Activated CD8-positive, alpha-beta memory T cell treated with anti-CD3 and anti-CD28 coated beads for 4 hours (primary cell): ENCODE data around the gene GPC3.
A peak's percentile ranks its signal among the peaks of the same experiment; 100 is the strongest.

Source experiments
- DNase-seq, 2 donors: peaks; one replicate each; pipeline ENCODE4 v3.0.0-alpha.2; 2020; ENCODE audit warnings: low read depth in 2 of 2

GPC3 gene

GRCh38 chrX:133846311-133846710, 139.1 kb downstream of the GPC3 start:
- DNase-seq = no peak

GRCh38 chrX:133840415-133840814, 145.0 kb downstream of the GPC3 start:
- no peak for DNase-seq

DNA sequence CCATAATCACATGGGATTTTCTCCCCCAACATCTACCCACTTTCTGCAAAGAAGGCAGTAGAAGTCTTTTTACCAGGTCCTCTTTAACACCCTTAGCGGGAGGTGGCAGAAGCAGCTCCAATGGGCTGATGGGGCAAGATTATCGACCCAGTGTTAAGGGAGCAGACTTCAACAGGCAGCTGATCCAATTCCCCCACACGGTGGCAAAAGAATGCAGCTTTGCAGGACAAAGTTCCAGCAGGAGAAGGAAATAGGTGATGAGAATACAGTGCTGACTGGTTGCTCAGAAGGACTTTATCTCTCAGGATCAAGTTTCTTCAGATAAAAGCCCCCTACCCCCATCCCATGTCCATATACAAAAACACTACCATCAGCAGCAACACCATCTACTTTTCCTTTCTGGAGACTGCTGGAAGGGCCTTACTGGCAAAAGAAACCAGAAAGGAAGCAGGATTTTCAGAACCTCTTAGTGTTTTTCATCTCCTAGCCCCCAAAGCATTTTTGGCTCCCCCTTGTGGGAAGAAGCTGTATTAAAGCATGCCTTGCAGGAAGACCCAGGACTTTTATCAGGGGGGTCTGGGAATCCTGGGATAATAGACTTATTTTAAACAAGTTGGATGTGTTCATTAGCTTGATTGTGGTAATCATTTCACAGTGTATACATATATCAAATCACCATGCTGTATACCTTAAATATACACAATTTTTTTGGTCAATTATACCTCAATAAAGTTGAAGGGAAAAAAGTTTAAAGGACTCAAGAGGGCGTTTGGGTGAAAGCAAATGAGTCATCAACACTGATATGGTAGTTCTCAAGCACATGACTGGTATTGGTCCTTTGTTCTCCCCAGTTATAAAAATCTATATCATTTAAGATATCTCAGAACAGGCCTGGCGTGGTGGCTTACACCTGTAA, 146.4 kb downstream of the GPC3 start:
- no peak for DNase-seq

DNA sequence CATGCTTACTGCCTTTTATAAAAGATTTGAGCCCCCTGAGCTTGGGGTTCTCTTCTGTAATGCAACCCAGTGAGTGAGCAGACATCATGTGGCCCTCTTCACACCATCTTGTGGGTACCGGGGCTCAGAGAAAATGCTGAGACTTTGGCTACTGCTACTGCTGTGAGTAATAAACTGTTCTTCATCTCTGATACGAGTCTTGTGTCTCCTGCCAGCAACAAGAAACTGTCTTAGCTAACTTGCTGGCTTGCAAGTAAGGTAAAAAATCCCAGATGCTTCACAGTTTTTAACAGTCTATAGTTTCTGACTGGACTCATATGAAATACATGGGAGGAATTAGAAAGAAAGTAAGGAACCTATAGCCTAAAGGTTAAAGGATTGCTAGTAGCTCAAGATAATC, 148.3 kb downstream of the GPC3 start:
- no peak for DNase-seq

DNA sequence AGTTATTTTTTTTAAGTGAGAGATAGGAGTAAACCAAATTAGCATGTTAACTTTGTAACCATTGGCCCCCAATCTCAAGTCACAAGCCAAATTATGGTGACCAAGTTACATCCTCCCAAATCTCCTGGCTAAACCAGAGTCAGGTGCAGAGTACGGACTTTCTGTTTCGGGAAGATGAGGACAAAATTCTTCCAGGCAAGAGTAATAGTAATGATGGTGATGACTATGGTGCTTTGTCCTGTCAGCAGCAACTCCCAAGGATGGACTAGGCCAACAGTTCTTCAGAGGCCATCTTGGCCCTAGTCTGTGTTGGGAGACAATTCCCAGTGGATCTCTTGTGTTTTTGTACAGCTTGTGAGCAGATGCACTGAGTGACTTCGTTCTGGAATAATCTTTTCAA, 148.8 kb downstream of the GPC3 start:
- no peak for DNase-seq

GRCh38 chrX:133834771-133835170, 150.6 kb downstream of the GPC3 start:
- DNase-seq = no peak

DNA sequence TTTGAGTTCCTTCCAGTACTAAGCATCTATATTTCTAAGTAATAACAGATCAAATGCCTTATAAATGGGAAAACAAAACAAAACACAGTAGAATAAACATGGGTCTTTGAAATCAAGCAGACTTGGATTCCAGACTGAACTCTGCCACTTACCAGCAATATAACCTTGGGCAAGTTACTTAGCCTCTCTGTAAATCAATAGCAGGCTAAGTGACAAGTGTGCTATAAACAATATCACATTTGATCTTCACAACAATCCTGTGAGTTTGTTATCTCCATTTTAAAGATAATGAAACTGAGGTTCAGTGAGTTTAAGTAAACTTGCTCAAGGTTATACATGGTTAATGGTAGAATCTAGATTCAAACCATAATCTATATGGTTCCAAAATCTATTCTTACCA, 165.8 kb downstream of the GPC3 start:
- DNase-seq = no peak

DNA sequence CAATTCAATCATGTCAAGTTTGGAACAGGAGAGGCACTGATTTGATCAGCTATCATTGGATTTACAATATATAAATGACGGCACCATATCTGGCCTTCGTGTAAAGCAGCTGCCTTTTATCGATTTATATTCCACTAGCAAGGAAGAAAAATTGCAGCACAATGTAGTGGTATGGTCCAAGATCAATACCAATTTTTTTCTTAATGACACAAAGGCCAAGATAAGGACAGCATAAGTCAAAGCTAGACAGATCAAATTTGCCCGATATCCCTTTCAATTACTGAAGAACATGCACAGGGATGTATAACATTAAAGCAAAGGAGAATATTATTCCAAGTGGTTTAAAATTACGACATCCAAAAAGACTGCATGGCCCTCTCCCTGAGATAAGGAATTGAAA, 167.4 kb downstream of the GPC3 start:
- no peak for DNase-seq

- no peak for DNase-seq
Measured at GRCh38 chrX:133815496-133815895, 169.9 kb downstream of the GPC3 start.

GRCh38 chrX:133813971-133814370, 171.4 kb downstream of the GPC3 start:
- DNase-seq = no peak

DNA sequence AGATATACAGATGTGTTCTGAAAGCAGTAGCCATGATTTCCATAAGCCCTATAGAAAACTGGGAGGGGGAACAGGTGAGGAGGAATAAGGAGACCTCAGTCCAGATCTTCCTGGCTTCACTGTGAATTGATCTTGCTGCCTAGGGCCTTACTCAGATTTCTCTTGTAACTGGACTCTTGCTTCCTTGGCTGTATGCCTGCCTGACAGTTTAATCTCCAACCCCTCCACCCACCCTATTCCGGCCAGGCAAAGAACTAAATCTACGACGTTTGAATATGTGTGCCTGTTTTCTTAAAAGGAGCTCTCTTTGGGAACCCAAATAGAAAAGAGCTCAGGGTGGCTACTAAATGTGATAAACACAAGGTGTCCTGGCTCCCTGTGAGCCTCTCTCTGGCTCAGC, 173.0 kb downstream of the GPC3 start:
- no peak for DNase-seq

- no peak for DNase-seq
Measured at GRCh38 chrX:133810925-133811324, 174.5 kb downstream of the GPC3 start.

DNA sequence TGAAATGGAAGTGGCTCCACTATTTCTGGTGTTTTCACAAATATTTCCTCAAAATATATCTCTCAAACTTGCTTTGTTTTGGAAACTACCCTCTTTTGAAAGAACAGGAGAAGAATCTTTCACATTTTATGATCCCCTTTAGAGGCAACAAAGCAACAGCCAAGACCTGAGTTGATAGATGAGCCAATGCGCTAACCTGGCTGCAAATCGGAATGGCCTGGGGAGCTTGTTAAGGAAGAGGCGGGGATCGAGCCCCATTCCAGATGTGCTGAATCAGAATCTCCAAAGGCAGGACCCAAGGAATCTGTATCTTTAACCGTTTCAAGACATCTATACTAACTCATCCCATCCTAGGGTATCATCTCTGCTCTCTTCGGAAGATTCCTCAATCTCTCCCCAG, 181.3 kb downstream of the GPC3 start:
- no peak for DNase-seq

DNA sequence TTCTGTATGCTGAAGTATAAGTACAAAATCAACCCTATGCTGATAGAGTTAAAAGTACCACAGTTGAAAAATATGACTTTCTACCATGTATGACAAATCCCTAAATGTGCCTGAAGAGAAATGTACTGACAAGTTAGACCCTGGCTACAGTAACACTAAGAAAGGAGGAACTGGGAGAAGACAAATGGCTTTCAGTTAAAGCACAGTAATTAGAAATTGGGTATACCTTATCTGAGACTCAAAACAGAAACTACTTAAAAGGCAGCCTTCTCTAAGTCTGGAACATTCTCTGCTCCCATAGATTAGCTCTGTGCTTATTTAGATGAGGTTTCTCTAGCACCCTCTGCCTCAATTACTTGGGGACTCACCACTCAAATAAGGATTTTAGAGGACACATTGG, 189.1 kb downstream of the GPC3 start:
- no peak for DNase-seq

GRCh38 chrX:133794126-133794525, 191.3 kb downstream of the GPC3 start:
- DNase-seq = no peak

DNA sequence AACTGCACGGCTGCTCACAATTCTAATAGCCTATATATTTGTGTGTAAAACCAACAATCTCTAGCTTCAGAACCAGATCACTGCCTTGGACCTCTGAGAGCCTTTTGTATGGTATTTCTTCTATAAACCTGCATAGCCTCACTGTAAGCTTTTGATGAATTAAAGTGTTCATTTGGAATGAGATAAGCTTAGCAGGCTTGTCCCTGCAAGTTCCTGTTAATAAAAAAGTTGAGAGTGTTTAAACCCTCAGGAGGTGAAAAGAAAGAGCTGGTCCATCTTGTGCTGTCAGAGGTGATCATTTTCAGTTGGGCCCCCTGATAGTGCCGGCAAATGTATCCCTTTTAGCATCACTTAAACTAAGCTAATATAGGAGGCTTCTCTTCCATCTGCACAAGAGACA, 191.8 kb downstream of the GPC3 start:
- DNase-seq = no peak

DNA sequence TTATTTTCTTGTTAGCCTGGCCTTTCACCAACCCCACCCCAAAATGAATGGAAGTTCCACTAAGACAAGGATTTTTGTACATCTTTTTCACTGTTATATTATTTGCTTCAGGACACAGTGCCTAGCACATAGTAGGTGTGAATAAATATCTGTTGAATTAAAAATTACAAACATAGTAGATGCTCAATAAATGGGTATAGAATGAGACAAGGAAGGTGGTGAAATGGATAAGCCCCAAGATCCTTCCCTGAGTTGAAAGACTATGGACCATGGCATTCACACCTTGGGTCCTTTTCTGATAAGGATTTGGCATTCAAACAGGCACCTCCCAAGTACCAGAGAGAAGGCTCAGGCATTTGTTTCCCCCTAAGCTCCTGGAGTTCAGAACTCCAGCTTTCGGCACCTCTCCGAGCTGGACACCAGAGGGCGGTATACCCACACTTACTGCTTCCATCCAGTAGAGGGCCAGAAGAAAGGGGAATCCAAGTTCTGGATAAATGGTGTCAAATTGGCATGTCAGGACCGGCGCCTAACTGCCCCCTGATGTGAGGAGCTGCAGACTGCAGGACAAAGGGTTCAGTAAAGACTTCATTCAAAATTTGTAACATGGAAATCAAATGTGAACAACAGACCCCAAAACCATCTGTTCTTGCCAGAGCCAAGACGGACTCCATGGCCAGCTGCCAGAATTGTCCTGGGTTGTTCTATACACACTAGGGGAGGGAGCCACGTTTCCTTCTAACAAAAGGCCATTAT, 193.0 kb downstream of the GPC3 start:
- peak; percentile 2 to 26 for DNase-seq

- no peak for DNase-seq
Measured at GRCh38 chrX:133789829-133790228, 195.6 kb downstream of the GPC3 start.

GRCh38 chrX:133786382-133786781, 199.0 kb downstream of the GPC3 start:
- DNase-seq = no peak

DNA sequence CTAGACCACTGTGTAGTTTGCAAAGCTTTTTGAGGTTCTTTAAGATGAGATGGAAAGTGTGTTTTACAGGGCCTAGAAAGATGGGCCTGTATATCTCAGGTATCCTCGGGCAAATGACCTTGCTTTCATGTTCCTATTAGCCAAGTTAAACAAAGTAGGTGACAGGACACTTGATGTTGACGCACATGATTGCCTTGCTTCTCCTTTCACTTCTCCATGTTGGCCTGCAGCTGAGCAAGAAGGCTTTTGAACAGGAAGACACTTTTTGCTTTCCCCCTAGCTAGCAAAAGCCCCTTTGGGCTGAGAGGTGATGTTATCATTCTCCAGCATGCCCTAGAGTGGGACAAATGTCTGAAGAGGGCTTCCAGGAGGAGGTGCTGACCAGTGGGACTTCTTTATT, 202.1 kb downstream of the GPC3 start:
- no peak for DNase-seq

- no peak for DNase-seq
Measured at GRCh38 chrX:133781174-133781573, 204.2 kb downstream of the GPC3 start.

DNA sequence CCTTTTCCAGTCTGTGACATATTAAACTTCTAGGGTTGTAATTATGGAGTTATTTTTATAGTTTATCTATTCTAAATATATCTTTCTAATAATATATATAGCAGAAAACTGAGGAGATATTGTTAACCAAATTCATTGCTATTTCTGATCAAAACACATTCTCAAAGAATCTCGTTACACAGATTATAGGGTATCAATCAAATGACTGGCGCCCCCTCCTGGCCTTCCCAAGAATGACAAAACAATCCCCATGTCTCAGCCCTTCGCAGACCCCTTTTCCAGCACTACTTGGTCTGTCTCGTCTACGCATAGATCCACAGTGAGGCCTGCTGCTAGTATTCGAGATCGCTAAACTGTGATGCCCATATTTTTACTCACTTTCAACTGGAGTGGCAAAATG, 209.3 kb downstream of the GPC3 start:
- DNase-seq = no peak

DNA sequence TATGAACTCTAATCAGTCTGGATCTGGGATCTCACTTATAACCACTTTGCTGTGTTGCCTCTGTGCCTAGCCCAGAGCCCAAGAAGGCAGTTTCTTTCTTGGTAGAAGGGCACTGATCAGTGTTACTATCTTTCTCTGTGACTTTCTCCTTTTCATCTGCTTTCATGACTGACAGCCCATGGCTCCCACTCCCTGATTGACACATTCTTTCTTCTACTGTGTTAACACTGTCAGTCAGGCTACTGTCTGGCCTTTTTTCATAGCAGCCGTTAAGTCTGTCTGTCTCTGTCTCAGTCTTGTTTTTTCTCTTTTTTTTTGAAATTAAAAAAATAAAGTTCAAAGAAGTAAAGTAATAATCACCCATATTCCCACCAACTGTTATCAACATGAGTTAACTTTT, 210.6 kb downstream of the GPC3 start:
- no peak for DNase-seq
